Measurements from ENCODE around the gene CENPN. TPM values are rescaled to one million over a fixed set of nuclear protein-coding genes. Genes with fewer than 3 reads are reported as not detected.

Gene CENPN
- total RNA-seq, 1 donor from 2014 or later, result 31.0 TPM

DNA sequence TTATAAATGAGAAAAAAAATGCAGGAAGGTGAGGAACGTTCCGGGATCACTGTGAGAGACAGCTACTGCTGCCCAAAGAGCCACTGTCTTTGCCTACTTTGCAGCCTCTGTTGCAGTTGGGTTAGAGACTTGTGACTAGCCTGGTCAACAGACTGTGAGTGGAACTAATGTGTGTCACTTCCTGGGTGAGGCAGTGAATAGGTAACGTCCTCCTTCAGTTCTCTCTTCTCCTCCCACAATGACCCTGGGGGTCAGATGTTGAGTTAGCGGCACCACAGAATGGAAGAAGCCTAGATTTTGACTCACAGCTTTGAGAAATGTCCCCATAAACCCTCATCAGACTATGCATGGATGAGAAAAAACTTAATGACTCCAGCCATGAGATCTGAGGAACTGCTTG is 64.8 kb downstream of the CENPN start:
- Mint-ChIP-seq H3K27ac (no peak overlapping the region), H3K4me3 (peak overlapping the region; percentile 35), H3K27me3 (no peaks in the 10 kb centered on the region), H3K36me3 (no peaks in the 10 kb centered on the region), H3K4me1 (ENCODE audit: unreplicated experiment) (no peaks in the 10 kb centered on the region), H3K9me3 (no peaks in the 10 kb centered on the region)
- TF ChIP-seq, protein P1, sequence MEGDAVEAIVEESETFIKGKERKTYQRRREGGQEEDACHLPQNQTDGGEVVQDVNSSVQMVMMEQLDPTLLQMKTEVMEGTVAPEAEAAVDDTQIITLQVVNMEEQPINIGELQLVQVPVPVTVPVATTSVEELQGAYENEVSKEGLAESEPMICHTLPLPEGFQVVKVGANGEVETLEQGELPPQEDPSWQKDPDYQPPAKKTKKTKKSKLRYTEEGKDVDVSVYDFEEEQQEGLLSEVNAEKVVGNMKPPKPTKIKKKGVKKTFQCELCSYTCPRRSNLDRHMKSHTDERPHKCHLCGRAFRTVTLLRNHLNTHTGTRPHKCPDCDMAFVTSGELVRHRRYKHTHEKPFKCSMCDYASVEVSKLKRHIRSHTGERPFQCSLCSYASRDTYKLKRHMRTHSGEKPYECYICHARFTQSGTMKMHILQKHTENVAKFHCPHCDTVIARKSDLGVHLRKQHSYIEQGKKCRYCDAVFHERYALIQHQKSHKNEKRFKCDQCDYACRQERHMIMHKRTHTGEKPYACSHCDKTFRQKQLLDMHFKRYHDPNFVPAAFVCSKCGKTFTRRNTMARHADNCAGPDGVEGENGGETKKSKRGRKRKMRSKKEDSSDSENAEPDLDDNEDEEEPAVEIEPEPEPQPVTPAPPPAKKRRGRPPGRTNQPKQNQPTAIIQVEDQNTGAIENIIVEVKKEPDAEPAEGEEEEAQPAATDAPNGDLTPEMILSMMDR (conservative IDR thresholded peaks at IDR 0.05), result no peak
- DNase-seq (ENCODE audit: extremely low spot score, unreplicated experiment), result no peak

DNA sequence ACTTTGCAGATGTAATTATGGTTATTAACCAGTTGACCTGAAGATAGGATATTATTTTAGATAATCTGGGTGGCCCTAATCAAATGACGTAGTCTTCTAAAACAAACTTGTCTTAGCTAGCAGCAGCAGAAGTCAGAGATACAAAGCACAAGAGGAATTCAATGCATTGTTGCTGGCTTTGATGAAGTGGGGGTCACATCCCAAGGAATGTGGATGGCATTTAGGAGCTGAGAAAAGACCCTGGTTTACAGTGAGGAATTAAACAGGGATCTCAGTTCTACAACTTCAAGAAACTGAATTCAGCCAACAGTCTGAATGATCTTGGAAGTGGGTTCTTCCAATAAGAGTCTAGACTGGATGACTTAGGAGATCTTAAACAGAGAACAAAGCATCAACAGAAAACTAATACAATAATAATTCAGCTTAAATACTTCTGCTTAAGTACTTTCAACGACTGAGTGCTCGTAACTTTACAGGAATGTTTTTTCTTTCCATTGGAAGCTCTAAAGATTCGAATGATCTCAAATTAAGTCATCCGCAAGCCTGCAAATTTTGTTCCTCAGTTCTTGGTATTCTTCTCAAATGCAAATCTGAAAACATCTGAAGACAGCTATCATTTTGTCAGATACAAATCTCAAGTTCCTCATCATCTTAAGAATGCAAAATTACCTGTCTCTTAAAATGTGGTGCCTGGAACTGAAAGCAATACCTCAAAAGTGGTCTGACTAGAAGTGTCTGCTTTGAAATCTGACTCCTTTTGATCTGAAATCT is 66.7 kb downstream of the CENPN start:
- peaks cover 5% of the 10 kb centered on the region for H3K4me1 Mint-ChIP-seq (ENCODE audit: unreplicated experiment)
- TF ChIP-seq, protein P1 (conservative IDR thresholded peaks at IDR 0.05), result no peak
- no peak for DNase-seq (ENCODE audit: extremely low spot score, unreplicated experiment)
- no peaks in the 10 kb centered on the region for H3K27me3 Mint-ChIP-seq
- peak overlapping the region; percentile 55 for H3K4me3 Mint-ChIP-seq
- H3K27ac Mint-ChIP-seq, result peak overlapping the region; percentile 57
- H3K9me3 Mint-ChIP-seq, result no peaks in the 10 kb centered on the region
- H3K36me3 Mint-ChIP-seq, result no peaks in the 10 kb centered on the region

DNA sequence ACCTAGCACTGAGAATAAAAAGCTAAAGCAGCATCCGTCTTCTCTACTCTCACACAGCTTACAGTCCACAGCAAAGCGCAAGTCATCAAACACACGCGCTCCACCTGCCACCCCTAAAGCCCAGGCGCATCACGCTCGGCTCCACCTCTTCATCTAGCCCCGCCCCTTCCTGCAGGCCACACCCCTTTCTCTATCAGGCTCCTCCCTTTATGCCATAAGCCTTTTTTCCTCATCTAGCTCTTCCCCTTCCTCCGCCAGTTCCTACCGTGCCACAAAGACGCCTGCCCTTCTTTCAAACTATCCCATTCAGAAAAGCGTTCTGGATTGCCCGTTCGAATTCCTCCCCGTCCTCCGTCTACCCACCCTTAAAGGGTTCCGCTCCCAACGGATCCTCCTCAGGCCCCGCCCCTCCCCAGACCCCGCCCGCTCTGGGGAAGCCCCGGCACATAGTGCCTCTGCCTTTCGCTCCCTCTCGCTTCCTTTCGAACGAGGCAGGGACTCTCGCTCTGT is 69.6 kb downstream of the CENPN start:
- TF ChIP-seq, protein P1 (conservative IDR thresholded peaks at IDR 0.05), result no peak
- H3K4me1 Mint-ChIP-seq (ENCODE audit: unreplicated experiment), result peaks cover 5% of the 10 kb centered on the region

DNA sequence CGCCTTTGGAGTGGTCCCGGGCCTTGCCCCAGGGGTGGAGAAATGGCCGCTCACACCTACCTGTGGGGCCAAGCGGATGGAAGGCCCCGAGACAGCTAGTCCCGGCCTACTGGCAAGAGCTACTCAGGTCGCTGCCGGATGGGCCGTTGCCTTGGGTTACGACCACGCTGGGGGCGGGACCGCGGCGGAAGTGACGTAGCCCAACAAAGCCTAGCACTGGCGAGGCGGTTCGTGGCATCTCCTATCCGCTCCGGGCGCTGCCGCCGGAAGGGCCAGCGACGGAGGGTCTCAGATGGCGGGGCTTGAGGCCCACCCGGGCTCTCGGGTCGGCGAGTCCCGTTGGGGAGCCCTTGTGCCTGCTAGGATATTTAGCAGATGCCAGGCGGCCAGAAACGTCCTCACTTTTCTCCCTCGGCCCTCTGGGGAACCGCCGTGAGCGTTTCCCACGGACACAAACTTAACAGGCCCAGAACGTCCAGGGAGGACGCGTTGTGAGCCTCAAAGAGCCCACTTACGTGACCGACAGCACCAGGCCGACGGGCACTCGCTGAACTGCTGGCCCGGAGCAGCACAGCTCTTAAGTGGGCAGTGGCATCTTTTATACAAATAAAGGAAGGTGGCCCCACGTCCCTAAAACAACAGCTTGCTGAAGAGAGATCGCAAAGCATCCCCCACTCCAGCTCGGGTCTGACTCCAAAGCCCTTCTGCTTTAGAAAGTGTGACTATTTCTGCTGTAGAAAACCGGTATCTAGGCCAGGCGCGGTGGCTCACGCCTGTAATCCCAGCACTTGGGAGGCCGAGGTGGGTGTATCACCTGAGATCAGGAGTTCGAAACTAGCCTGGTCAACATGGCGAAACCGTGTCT is 70.3 kb downstream of the CENPN start, which contains the start of gene C16orf46:
TSS of gene C16orf46 (minus strand) at position 163 of the 865 bp plus-strand sequence. CDS start 13,283 bp downstream, outside the sequence.
- H3K4me1 Mint-ChIP-seq (ENCODE audit: unreplicated experiment), result peaks cover 5% of the 10 kb centered on the region
- H3K4me3 Mint-ChIP-seq, result no peak within 1 kb of the TSS
- DNase-seq (ENCODE audit: extremely low spot score, unreplicated experiment), result peak; percentile 99
- no peaks in the 10 kb centered on the region for H3K36me3 Mint-ChIP-seq
- TF ChIP-seq, protein P1 (conservative IDR thresholded peaks at IDR 0.05), result no peak
- no peaks in the 10 kb centered on the region for H3K27me3 Mint-ChIP-seq
- no peaks in the 10 kb centered on the region for H3K9me3 Mint-ChIP-seq
- no peak within 1 kb of the TSS for H3K27ac Mint-ChIP-seq

More for the DNA sequence above, 69.6 kb downstream of the CENPN start:
- no peaks in the 10 kb centered on the region for H3K9me3 Mint-ChIP-seq
- no peak overlapping the region for H3K4me3 Mint-ChIP-seq
- DNase-seq (ENCODE audit: extremely low spot score, unreplicated experiment), result peak; percentile 84
- H3K36me3 Mint-ChIP-seq, result no peaks in the 10 kb centered on the region
- no peak overlapping the region for H3K27ac Mint-ChIP-seq
- H3K27me3 Mint-ChIP-seq, result no peaks in the 10 kb centered on the region

DNA sequence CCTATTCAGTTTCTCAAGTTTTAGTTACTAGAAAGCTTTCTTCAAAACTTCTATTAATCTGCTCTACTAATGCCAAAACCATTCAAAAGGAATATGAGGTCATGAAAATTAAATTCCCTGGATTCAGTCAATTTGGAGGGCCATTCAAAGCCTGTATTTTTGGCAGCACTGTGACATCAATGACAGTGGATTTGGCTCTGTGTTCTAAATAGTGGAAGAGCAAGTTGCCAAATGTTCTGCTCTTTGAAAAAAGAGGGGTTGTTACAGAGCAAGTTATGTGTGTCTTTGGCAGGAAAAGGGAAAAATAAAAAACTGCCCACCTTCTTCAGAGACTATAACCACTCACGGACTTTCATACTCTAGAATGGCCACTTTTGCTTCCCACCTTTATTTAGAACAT is 73.2 kb downstream of the CENPN start:
- Mint-ChIP-seq H3K27ac (no peak overlapping the region), H3K9me3 (no peaks in the 10 kb centered on the region), H3K36me3 (no peaks in the 10 kb centered on the region), H3K27me3 (no peaks in the 10 kb centered on the region), H3K4me1 (ENCODE audit: unreplicated experiment) (peaks cover 5% of the 10 kb centered on the region), H3K4me3 (no peak overlapping the region)
- TF ChIP-seq, protein P1 (conservative IDR thresholded peaks at IDR 0.05), result no peak
- no peak for DNase-seq (ENCODE audit: extremely low spot score, unreplicated experiment)

All from type B pancreatic cell (in vitro differentiated cells).